ENCODE results near the gene AMBRA1. TPM values are rescaled to one million over a fixed set of nuclear protein-coding genes. Genes with fewer than 3 reads are reported as not detected.

The AMBRA1 gene
- total RNA-seq, 1 donor from 2014 or later: 45.8 TPM

- H3K9me3 Mint-ChIP-seq: no peaks in the 10 kb centered on the region
- peaks cover 4% of the 10 kb centered on the region for H3K36me3 Mint-ChIP-seq (ENCODE audit: low read depth)
- no peak overlapping the region for H3K4me3 Mint-ChIP-seq
- DNase-seq (ENCODE audit: low read depth, low spot score): no peak
- H3K4me1 Mint-ChIP-seq: no peaks in the 10 kb centered on the region
- H3K27me3 Mint-ChIP-seq (ENCODE audit: low read depth): no peaks in the 10 kb centered on the region
- H3K27ac Mint-ChIP-seq (ENCODE audit: unreplicated experiment): no peak overlapping the region
- no peak for TF ChIP-seq CTCF (conservative IDR thresholded peaks at IDR 0.05)
Observed at GRCh38 chr11:46577058-46577457, 16.8 kb downstream of the AMBRA1 start.

- TF ChIP-seq CTCF (conservative IDR thresholded peaks at IDR 0.05): no peak
- H3K36me3 Mint-ChIP-seq (ENCODE audit: low read depth): peaks cover 4% of the 10 kb centered on the region
- H3K9me3 Mint-ChIP-seq: no peaks in the 10 kb centered on the region
- no peak overlapping the region for H3K4me3 Mint-ChIP-seq
- H3K4me1 Mint-ChIP-seq: no peaks in the 10 kb centered on the region
- H3K27ac Mint-ChIP-seq (ENCODE audit: unreplicated experiment): no peak overlapping the region
- no peak for DNase-seq (ENCODE audit: low read depth, low spot score)
- H3K27me3 Mint-ChIP-seq (ENCODE audit: low read depth): no peaks in the 10 kb centered on the region
Observed at GRCh38 chr11:46574656-46575055, 19.2 kb downstream of the AMBRA1 start.

GRCh38 chr11:46570790-46571398 is 22.9 kb downstream of the AMBRA1 start:
- TF ChIP-seq CTCF (conservative IDR thresholded peaks at IDR 0.05): no peak
- no peak overlapping the region for H3K27ac Mint-ChIP-seq (ENCODE audit: unreplicated experiment)
- H3K36me3 Mint-ChIP-seq (ENCODE audit: low read depth): peaks cover 4% of the 10 kb centered on the region
- no peaks in the 10 kb centered on the region for H3K27me3 Mint-ChIP-seq (ENCODE audit: low read depth)
- H3K4me3 Mint-ChIP-seq: no peak overlapping the region
- DNase-seq (ENCODE audit: low read depth, low spot score): no peak
- no peaks in the 10 kb centered on the region for H3K9me3 Mint-ChIP-seq
- no peaks in the 10 kb centered on the region for H3K4me1 Mint-ChIP-seq

GRCh38 chr11:46565232-46565840 is 28.5 kb downstream of the AMBRA1 start:
- no peaks in the 10 kb centered on the region for H3K36me3 Mint-ChIP-seq (ENCODE audit: low read depth)
- H3K4me3 Mint-ChIP-seq: no peak overlapping the region
- H3K27me3 Mint-ChIP-seq (ENCODE audit: low read depth): no peaks in the 10 kb centered on the region
- no peak for TF ChIP-seq CTCF (conservative IDR thresholded peaks at IDR 0.05)
- no peak for DNase-seq (ENCODE audit: low read depth, low spot score)
- H3K27ac Mint-ChIP-seq (ENCODE audit: unreplicated experiment): no peak overlapping the region
- peaks cover 2% of the 10 kb centered on the region for H3K4me1 Mint-ChIP-seq
- H3K9me3 Mint-ChIP-seq: no peaks in the 10 kb centered on the region

GRCh38 chr11:46564459-46564858 is 29.4 kb downstream of the AMBRA1 start:
- no peak overlapping the region for H3K27ac Mint-ChIP-seq (ENCODE audit: unreplicated experiment)
- peaks cover 3% of the 10 kb centered on the region for H3K4me1 Mint-ChIP-seq
- DNase-seq (ENCODE audit: low read depth, low spot score): no peak
- no peak for TF ChIP-seq CTCF (conservative IDR thresholded peaks at IDR 0.05)
- H3K27me3 Mint-ChIP-seq (ENCODE audit: low read depth): no peaks in the 10 kb centered on the region
- H3K36me3 Mint-ChIP-seq (ENCODE audit: low read depth): no peaks in the 10 kb centered on the region
- no peak overlapping the region for H3K4me3 Mint-ChIP-seq
- no peaks in the 10 kb centered on the region for H3K9me3 Mint-ChIP-seq

All from neural crest cell (in vitro differentiated cells).